Measurements from ENCODE around the gene JPT2.
"Not testable (repeated sequence)": the region's sequence is repeated elsewhere in the genome, so short reads cannot be mapped to it uniquely, and the experiment has no call there.

JPT2 gene

DNA sequence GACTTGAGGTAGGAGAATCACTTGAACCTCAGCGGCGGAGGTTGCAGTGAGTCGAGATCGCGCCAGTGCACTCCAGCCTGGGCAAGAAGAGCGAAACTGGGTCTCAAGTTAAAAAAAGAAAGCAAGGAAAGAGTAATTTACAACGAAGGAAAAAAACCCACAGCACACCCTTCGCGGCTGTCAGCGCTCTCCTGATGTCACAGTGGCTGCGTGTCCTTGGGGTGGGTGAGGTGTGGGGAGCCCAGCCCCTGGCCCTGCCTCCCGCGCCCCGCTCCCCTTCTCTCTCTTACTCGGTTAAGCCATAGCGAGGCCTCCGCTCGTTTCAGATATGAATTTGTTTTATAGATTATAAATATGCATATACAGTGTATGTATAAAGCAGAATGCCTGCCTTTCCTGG, 740 bp upstream of the JPT2 start:
- DNase-seq: no peak

GRCh38 chr16:1678500-1679098, 520 bp downstream of the JPT2 start:
- DNase-seq: no peak

GRCh38 chr16:1680361-1680760, 2.3 kb downstream of the JPT2 start:
- no peak for DNase-seq

GRCh38 chr16:1681032-1681431, 3.0 kb downstream of the JPT2 start:
- no peak for DNase-seq

- DNase-seq: no peak
These were observed 9.6 kb downstream of the JPT2 start for GRCh38 chr16:1687427-1688316.

GRCh38 chr16:1688807-1689560, 10.9 kb downstream of the JPT2 start:
- DNase-seq: no peak

DNA sequence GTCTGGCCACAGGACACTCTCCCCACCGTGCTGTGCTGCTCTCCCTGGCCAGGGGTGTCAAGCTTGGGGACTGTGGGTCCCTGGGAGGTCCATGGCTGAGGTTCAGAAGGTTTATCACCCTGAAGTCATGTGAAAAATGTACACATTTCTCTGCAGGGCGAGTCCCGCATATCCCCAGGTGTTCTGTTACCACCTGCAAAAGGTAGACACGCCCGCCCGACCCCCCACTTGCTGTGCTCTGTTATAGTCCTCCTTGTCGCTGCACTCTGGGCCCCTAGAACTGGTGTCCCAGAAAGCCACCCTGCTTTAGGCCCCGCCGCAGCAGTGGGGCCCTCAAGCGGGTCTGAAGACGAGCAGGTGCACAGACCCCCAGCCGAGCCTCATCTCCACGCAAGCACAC, 11.8 kb downstream of the JPT2 start:
- no peak for DNase-seq

GRCh38 chr16:1690810-1691209, 12.7 kb downstream of the JPT2 start:
- no peak for DNase-seq

GRCh38 chr16:1691276-1691675, 13.2 kb downstream of the JPT2 start:
- peak in 1 of 2 experiments; percentile 2 for DNase-seq

DNA sequence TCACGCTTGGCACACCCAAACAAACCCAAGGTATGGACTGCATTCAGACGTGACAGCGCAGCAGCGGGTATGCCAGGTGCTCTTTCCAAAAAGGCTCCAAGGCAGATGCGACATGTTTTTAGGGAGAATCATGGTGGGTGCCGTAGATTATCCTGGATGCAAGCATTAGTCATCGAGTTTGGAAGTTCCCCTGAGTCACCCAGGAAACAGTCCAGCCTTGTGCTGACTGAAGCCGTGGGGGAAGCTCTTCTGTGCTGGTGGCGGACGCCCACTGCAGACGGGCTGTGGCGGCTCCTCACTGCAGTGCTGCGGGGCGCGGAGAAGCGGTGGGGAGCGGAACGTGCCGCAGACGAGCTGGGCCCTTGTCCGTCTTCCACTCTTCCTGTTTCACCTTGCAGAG, 13.9 kb downstream of the JPT2 start:
- DNase-seq: no peak

GRCh38 chr16:1696863-1697262, 18.8 kb downstream of the JPT2 start:
- DNase-seq: no peak

GRCh38 chr16:1698680-1699079, 20.6 kb downstream of the JPT2 start:
- no peak for DNase-seq

- no peak for DNase-seq
These were observed 22.2 kb downstream of the JPT2 start for GRCh38 chr16:1700246-1700645.

- no peak for DNase-seq
These were observed 23.3 kb downstream of the JPT2 start for GRCh38 chr16:1701216-1701878.

DNA sequence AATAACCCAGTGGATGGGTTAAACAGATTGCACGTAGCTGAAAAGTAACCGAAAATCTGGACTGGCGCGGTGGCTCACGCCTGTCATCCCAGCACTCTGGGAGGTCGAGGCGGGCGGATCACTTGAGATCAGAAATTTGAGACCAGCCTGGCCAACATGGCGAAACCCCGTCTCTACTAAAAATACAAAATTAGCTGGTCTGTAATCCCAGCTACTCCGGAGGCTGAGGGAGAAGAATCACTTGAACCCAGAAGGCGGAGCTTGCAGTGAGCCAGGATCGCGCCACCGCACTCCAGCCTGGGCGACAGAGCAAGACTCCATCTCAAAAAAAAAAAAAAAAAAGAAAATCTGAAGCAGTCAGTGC, 27.2 kb downstream of the JPT2 start:
- DNase-seq: not testable (repeated sequence)

GRCh38 chr16:1705688-1706385, 27.8 kb downstream of the JPT2 start, which contains the start of gene MAPK8IP3:
MAPK8IP3 (plus strand) TSS chr16:1706195; CDS start chr16:1706340, 145 bp downstream.
- peak; percentile 30 to 57 for DNase-seq

DNA sequence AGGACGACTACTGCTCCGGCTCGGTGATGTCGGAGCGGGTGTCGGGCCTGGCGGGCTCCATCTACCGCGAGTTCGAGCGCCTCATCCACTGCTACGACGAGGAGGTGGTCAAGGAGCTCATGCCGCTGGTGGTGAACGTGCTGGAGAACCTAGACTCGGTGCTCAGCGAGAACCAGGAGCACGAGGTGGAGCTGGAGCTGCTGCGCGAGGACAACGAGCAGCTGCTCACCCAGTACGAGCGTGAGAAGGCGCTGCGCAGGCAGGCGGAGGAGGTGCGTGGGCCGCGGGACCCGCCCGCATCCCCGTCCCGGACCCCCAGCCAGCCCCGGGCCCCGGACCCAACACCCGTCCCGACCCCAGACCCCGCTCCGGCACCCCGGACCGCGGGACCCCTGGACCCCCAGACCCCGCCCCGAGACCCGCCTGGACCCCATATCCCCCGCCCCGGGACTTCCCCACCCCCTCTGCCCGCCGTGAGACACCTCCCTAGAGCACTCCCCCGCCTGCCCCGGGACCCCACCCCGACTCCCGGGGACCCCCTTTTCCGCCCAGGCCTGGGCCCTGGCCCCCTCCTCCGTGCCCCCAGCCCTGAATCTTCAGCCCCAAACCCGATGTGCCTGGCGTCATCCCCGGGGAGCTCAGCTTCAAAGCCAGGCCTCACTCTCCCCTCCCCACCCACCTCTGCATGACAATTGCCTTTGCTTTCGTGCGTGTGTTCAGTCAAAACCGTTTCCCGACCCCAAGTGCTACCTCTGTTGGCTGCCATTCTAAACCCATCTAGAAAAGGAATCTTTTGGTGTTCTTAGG, 28.5 kb downstream of the JPT2 start:
- DNase-seq: no peak

GRCh38 chr16:1707193-1707790, 29.2 kb downstream of the JPT2 start:
- DNase-seq: no peak

GRCh38 chr16:1708083-1708767, 30.1 kb downstream of the JPT2 start:
- DNase-seq: no peak

- no peak for DNase-seq
These were observed 30.7 kb downstream of the JPT2 start for GRCh38 chr16:1708768-1709180.

- no peak for DNase-seq
These were observed 31.3 kb downstream of the JPT2 start for GRCh38 chr16:1709356-1709755.

Measured in Kasumi-1 (cell line).